Glomerular endothelial cell (primary cell): ENCODE measurements around the gene CCDC197. TPM values are rescaled to one million over a fixed set of nuclear protein-coding genes. Genes with fewer than 3 reads are reported as not detected.

Source experiments
- DNase-seq: peaks from one replicate; pipeline ENCODE4 v3.0.0-alpha.2; 2011; ENCODE audit warnings: low read depth, low spot score; ENCODE audit errors: extremely low read depth
- total RNA-seq: library from RNA; depleted of rRNA; stranded (reverse); fragments of >200 nt; gene quantifications from 2 replicates; pipeline ENCODE4 v1.2.3, GENCODE V29; 2015

Gene CCDC197
- total RNA-seq, result not detected in 2 replicates

DNA sequence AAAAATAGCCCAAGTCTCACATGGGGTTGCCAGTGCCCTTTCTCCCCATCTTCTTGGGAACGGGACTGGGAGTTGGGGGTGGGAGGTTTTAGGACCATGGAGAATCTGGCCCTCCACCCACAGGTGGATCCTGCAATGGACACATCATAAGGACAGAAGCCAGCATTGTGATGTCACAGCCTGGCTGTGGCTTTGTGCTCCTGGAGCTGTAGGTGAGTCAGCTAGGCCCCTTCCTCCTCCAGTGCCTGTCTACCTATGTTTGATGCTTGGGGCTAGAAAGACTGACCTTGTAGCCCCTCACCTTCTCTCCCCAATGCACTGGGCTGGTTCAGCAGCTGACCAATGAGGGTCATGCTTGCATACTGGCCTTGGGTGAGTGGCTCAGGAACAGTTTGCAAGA is at the start of gene CCDC197:
TSS of gene CCDC197 (plus strand) at position 220 of the 400 bp plus-strand sequence. CDS start 831 bp downstream, outside the sequence.
- no peak for DNase-seq

DNA sequence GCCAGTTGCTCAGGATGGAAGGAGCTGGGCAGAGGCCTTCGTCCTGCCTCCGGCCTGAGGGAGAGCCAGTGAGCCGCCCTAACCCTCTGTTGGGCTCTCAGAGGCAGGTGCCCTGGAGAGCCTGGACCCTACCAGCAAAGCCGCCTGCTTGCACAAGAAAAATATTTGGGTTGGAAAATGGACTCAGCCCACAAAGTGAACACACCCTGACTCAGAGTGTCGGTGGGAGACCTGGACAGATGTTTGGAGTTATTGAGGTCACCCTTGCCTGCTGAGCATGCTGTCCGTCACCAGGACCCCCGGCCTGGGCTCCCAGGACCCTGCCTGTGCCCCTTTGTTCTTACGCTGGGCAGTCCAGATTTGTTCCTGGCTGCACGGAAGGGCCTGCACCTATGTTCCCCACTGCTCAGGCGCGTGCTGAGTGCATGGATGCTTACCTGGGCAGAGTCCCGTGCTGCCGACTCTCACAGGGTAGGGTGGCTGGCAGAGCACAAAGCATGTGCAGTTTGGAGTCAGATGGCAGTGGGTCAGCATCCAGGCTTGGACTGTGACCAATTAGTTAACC is 47.5 kb upstream of the CCDC197 start:
- DNase-seq, result no peak

DNA sequence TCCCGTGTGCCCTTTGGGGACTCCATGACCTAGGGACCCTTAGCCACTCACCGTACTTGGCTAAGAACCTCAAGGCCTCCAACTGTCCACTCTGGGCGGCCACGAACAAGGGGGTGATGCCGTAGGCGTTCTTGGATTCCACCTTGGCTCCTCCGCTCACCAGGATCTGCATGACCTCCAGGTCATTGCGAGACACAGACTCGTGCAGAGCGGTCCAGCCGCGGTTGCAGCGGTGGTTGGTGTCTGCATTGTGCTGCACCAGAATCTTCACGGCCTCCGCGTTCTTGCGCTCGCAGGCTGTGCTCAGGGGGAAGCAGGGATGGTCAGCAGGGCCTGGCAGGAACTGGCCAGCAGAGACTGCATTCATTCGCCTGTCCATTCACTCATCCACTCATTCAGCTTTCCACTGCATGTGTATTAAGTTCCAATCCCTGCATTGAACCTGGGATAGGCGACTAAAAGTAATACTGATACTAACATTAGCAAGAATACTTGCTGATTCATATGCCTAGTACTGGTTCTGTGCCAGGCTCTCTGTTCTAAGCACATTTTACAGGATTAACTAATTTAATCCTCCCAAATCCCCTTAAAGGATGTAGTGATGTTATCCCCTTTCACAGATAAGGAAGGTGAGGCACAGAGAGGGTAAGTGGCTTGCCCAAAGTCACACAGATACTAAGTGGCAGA is 46.0 kb upstream of the CCDC197 start:
- DNase-seq, result no peak

DNA sequence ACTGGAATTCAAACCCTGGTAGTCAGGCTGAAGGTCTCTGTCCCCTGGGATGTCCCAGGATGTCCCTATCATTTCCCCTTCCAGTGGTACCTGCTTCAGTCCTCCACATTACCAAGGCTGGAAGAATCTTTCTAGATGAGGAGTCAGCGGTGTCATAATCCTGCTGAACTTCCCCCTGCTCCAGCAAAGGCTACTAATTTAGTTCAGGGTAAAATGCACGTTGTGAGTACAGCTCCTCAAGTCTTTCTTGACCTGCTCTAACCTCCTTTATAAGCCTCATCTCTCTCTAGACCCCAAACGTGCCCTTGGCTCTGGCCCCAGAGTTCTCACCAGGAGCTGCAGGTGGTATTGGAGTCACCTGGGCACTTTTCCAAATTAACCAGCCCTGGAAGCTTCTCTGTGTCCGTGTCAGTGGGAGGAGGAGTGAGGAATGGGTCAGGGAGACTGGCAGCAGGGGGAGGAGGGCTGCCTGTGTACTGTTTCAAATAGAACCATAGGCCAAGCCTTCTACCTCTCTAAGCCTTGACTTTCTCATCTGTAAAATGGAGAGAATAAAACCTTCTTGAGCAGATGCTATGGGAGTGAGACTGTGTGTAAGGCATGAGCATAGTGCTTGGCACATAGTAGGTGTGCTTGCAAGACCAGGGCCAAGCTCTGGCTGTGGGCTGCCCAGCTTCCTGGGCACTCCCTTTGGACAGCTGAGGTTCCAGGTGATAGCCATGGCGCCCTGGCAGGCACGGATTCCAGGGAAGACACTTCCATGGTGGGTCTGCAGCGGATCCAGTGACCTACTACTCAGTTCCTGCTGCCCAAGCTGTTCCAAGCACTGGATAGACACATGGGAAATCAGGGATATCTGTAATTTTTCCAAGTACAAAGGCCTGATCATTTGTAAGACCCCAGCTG is 45.2 kb upstream of the CCDC197 start:
- no peak for DNase-seq

DNA sequence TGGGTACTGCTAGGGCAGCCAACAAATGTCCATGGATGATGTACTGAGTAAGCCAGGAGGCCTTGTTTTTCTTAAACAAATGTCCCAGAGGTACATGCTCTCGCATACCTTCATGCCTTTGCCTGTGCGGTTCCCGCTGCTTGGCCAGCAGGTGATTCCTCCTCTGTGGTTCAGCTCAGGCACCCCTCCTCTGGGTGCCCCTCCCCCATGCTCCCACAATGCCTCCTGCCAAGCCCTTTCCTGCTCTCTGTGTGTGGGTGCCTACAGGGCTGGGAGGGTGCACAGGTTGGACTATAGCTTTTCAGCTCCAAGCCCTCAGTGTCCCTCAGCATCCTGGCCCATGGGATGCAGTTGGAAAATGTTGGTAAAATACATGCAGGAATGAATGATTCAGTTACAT is 44.3 kb upstream of the CCDC197 start:
- no peak for DNase-seq

DNA sequence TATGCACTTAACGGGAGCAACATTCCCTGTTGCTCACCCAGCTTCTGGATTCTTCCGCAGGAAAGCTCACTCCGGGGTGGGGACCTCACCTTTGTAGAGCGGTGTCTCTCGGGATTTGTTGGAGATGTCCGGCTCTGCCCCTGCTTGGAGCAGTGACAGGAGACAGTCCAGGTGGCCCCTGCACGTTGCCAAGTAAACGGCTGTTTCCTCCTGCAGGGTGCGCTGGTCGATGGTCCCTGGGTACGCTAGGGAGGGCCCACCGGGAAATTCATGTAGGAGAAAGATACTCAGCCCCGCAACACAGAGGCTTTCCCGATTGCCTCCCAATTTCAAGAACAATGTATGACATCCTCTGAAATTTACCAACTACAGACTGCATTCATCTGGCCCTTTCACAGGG is 43.8 kb upstream of the CCDC197 start:
- DNase-seq, result no peak

DNA sequence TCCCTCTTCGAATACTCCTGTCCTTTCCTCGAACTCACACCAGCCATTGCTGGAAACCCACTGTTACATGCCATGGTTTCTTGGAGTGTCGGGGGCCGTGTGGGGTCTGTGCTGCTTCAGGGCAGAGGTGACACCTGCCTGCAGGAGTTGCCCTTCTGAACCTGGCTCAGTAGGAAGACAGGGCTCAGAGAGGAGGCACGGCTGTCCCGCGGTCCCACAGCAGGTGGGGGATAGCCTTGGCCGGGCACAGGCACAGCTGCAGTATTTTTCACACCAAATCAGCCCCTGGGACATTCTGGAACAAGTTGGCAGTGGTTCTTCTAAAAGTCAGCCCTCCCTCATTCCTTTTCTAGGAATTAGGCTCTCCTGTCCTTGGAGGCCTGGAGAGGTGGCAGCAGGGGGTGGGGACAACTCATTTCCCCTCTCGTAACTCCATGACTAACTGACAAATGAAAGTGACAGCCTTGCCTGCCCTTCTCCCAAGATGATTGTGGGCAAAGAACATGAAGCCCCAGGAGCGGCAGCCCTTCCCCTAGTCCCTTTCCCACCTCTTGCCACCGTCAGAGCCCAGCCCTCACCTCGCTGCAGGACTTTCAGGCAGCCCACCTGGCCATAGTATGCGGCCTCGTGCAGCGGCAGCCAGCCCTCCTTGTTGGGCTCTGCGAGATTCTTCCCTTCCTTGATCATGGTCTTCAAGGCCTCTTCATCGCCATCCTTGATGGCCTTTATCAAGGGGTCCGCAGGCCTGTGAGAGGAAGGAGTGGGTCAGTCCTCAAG is 43.2 kb upstream of the CCDC197 start:
- no peak for DNase-seq

DNA sequence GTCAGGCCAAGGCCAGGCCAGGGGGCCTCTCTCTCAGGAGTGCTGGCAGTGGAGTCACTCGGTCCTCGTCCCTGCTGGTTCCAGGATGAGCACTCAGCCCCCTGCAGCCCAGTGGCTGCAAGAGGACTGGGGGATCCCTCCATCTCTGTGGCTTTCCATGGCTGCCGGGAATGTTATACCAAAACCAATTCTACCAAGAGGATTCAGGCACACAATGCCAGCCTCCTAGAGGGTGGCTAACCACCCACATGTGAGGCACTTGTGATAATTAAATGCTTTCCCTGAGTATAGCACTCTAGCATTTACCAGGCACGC is 42.6 kb upstream of the CCDC197 start:
- no peak for DNase-seq

DNA sequence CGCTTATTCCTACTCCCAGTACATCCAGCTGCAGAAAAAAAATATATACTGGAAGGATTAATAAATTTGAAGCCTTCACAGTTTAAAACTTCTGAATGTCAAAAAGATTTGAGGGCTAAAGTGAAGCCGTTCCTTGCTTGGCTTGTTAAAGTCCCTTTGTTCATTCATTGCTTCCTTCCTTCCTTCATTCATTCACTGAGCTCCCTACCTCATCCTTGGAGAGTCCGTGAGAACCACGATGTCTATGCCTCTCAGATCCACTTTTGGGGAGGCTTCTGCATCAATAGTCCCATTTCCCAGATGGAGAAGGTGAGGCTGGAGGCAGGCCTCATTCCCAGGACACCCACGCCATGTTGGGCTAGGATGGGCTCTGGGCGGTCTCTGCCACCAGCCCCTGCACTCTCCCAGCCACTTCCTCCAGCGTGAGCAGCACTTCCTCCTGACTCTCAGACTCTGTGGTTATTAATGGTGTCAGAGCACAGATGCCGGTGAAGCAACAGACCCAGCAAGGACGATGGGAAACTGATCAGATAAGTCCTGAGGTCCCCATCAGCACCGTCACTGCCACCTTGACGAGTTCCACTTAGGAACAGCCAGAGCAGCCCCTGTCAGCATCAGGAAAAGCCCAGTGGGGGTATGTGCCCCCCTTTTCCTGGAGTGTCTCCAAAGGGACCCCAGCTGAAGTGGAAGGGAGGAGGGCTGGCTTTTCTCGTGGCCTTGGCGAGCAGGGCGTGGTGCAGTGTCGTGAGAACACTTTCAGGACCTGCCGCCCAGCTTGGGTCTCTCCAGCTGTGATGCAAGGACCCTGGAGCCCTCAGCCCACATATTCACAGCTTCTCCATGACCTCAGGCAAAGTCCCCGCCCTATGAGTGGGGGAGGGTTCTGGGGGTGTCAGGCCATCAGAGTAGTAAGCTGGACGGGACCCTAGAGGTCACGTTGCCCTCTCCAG is 41.9 kb upstream of the CCDC197 start:
- no peak for DNase-seq

DNA sequence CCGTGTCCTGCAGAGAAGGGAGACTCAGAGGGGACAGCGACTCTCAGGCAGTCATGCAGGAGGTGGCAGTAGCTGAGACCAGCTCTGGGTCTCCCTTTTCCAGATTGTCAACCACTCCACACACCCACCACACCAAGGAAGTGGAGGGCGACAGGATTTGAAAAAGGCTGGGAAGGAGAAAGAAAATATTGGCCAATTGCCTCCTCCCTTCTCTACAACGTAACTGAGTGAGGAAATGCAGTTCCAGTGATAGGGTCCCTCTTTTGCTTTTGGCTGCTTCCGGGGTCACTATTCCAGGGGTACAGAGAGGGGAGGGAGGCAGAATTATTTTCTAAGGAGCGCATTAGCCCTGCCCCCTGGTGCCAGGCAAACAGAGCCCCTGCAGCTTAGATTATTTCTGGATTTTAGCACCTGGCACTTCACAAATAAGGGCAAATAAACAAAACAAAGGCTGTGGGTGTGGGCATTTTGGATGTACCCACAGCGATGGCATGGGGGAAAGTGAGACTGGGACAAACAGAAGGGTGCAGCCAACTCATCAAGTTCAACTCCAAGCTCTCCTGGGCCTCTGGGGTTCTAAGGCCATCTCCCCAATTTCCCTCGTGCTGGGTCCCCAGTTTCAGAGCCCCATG is 41.1 kb upstream of the CCDC197 start:
- no peak for DNase-seq

DNA sequence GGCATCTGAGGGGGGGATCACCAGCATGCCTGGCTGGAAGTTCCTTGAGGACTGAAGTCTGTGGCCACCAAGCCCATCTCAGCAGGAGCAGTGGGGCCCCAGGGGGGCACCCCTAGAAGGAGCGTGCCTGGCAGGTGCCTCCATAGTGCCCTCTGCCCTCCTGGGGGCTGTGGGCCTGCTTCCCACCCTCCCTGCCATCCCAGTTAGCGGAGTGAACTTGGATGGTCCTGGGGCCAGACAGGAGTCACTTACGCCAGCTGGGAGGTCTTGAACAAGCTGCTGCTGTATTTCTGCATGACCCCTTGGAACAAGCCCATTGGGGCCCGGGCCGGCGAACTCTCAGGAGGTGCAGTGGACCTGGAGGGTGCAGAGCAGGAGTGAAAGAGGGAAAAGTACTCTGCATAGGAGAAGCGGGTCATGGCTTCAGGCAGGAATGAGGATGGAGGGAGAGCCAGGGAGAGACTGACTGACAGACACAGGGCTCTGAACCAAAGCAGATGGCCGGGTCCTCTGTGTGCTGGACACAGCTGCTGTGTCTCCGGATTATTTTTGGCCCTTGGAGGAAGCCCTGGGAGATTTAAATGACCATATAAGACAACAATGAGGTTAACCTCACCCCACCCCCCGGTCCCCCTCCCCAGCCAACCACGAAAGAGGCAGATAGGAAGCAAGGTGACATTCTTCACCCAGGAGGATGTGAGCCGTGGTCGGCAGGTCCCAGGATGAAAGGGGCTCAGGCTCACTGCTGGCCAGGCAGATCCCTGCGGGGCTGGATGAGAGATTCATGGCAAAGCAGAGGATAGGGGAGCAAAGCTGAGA is 40.4 kb upstream of the CCDC197 start:
- no peak for DNase-seq

DNA sequence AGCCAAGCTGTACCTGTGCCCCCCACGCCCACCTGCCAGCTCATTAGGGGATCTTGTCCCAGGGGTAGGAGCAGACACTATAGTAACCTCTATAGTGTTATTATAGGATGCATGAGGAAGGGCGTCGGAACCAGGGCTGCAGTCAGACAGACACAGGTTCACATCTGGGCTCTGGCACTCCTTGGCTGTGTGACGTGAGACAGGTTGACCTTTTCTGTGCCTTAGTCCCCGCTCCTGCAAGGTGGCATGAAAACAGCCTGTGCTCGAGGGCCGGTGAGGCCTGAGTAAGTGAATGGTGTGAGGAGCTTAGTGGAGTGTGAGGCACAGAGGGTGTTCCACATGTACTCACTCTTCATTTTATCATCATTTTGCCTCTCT is 39.8 kb upstream of the CCDC197 start:
- DNase-seq, result no peak

DNA sequence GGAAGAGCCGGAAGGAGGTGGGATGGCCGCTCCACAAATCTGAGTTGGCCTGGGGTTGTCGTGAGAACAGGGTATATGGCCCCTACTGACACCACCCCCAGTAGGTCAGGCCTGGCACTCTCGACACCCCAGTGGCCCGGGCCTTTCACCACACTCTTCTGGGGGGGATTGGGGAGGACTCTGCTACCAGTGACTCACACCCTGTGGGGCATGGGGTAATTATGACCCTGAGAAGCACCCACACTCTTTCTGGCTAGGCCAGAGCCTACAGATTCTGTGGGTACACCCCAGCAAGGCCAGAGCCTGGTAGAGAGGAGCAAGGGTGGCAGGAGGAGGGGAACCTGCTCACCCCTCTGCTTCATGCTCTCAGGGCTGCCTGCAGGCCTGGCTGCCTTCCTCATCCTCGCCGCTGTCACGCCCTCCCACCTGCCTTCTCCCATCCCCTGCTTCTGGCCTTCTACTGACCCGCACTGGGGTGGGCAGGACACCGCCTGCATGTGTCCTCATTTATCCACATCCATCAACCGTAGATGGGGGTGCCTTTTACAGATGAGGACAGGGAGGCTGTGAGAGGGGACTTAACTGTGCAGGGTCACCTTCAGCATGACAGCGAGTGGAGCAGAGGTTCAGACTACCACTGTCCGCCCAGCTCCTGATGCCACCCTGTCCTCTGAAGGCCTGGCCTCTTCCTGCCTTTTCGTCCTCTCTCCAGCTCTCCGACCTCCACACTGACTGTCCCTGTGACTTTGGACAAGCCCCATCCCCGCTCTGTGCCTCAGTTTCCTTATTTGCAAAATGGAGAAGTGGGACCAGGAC is 39.1 kb upstream of the CCDC197 start:
- DNase-seq, result no peak

DNA sequence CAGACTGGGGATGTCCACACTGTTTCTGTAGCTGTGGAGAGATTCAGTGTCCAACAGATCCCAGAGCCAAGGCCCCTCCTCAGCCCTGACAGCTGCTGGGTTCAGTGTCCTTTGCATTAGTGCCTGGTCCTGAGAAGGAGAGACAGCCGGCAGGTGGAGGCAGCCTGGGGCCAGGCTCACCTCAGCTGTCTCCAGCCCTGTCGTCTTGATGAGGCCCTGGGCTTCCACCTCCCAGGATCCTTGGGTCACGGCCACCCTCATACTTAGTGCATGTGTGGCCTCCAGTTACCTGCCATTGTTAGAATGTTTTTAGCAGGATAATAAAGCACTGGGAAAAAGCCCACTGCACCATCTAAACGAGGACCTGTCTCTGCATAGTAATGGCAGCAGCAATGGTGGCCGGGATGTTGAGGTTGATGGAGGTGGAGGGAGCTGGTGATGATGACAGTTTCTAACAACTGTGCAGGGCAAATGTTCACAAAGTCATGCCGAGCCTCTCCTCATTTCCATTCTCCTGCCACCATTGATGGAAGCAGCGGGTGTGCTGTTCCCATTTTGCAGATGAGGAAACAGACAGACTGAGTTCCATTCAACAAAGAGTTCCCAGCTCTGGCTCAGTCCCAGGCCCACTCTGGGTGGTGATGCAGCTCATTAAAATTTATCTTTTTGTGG is 38.4 kb upstream of the CCDC197 start:
- DNase-seq, result no peak

DNA sequence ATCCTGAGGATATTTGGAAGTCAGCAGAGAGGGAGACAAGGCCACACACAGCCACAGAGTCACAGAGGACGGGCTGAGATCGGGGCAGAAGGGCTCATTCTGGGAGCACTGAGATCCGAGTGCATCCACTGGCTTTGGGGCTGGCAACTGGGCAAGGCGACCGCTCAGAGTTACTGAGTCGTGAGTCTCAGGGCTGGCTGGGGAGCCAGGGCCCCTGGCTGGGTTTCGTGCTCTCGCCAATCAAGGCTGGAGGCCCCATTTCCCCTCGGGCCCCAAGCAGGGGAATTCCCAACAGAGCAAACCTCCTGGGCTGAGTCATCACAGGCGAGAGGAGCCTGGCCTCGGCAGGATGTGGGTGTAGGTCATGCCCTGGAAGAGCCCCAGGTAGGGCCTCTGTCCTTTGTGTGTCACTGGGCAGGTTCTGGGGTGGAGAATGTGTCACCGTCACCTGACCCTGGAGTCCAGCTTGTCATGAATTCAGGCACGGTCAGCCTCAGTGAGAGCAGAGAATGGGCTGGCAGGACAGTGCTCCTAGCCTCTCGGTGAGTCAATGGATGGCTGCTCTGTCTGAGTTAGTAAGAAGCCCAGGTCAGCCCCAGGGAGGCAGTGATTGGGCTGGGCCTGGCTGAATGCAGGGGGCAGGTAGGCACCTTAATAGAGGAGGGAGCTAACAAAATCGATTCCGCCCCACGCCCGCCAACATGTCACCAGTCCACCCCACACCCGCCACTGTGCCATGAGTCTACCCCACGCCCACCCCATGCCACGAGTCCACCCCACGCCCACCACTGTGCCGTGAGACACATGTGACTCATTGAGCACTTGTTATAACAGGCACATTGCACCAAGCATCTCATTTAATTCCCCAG is 37.6 kb upstream of the CCDC197 start:
- peak; percentile 22 for DNase-seq

DNA sequence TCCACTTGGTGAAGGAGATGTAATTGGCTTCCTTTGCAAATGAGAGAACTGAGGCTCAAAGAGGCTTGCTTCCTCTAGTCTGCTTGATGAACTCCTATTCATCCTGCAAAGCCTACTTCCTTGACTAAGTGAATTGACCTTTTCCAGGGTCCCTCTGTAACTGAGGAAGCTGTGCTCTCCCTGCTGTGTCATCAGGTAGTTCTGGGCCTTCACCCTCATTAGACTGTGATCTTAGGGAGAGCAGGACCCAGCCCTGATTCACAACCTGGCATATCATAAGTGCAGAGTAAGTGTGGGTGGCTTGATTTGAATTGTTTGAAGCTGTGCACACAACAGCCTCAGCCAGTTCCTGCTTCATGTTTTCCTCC is 37.0 kb upstream of the CCDC197 start:
- no peak for DNase-seq
